ENCODE results near the gene SEPTIN5. TPM values are rescaled to one million over a fixed set of nuclear protein-coding genes. Genes with fewer than 3 reads are reported as not detected.

The SEPTIN5 gene
- total RNA-seq (2014; rRNA removed; shearing (Covaris generic)) (7.7 and 17.2 TPM in 2 replicates), polyA plus RNA-seq (2016; fragmentation: Nextera tagmentation; extraction: Ambion mirVana) (4.3 and 5.6 TPM in 2 replicates)
- long read RNA-seq, partial matches to known transcripts, result 1 of 2 reads
- long read RNA-seq, other reads (novel, unspliced or antisense), result 1 of 2 reads

DNA sequence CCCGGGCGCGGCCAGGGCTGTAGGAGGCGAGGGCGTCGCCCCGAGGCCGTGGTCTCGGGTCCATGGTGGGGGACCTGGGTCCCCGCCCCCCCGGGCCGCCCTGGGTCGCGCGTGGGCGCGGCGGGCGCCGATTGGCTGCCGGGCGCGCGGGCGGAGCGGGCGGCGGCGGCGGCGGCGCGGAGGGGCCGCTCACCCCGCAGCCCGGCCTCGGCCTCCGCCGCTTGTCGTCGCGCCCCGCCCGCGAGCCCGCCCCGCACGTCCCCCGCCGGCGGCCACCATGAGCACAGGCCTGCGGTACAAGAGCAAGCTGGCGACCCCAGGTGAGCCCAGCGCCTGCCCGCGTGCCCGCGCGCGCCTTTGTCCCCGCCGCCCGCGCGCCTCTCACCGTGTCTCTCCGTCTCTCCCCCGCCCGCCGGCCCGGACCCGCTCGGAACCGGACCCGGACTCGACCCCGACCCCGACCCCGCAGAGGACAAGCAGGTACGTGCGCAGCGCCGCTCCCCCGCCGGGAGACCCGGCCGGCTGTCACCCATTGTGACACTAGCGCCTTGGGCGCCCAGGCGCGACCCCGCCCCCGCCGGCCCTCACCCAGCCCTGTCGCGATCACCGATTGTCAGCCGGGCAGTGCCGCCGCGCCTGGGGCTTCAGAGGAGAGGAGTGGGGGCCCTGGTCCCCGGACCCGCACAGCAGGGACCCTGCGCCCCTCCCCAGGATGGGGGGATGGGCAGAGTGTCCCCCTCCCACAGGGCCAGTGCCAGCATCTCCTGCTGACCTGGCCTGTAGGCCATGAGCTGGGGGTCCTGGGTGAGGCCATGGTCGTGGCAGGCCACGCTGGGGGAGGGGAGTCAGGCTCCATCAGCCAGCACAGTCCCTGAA, at the start of gene SEPTIN5:
TSS of gene SEPTIN5 (plus strand) at position 192 of the 876 bp plus-strand sequence. CDS start at position 278, 86 bp downstream.
- Histone ChIP-seq H2AFZ (peak within 1 kb of the TSS; percentile 87; the same call in 1 of the 2 replicates), H3K4me3 (peak within 1 kb of the TSS; percentile 61), H3K4me1 (ENCODE audit: insufficient read depth) (peaks cover 4% of the 10 kb centered on the region; the same call in 1 of the 2 replicates), H3K9me2 (ENCODE audit: insufficient read depth) (no peaks in the 10 kb centered on the region), H3K27ac (ENCODE audit: low read depth) (no peak within 1 kb of the TSS), H4K20me1 (replicated peaks; ENCODE audit: insufficient read depth) (no peaks in the 10 kb centered on the region), H3F3A (replicated peaks; ENCODE audit: low read depth) (no peaks in the 10 kb centered on the region), H3K36me3 (ENCODE audit: insufficient read depth) (no peaks in the 10 kb centered on the region), H3K4me2 (peak within 1 kb of the TSS; percentile 83), H3K27me3 (ENCODE audit: insufficient read depth) (peaks cover 62% of the 10 kb centered on the region), H3K79me2 (replicated peaks; ENCODE audit: insufficient read depth) (no peaks in the 10 kb centered on the region)
- TF ChIP-seq EZH2 (IDR thresholded peaks at IDR 0.05; ENCODE audit: low read depth, unreplicated experiment) (no peak), EZH2phosphoT487 (IDR thresholded peaks at IDR 0.05; ENCODE audit: unreplicated experiment) (no peak), ZNF331 (CRISPR knock-in tag; IDR thresholded peaks at IDR 0.05; ENCODE audit: low read depth) (no peak), ZNF114 (CRISPR knock-in tag; IDR thresholded peaks at IDR 0.05) (no peak), POLR2AphosphoS5 (IDR thresholded peaks at IDR 0.05; ENCODE audit: low read depth) (no peak), ETS1 (IDR thresholded peaks at IDR 0.05) (no peak), ZNF462 (CRISPR knock-in tag; IDR thresholded peaks at IDR 0.05) (no peak), JUNB (IDR thresholded peaks at IDR 0.05; ENCODE audit: unreplicated experiment) (no peak), CREB1 (CRISPR knock-in tag; IDR thresholded peaks at IDR 0.05; ENCODE audit: low read depth) (no peak), NANOG (IDR thresholded peaks at IDR 0.05; ENCODE audit: borderline replicate concordance) (no peak), STAT1 (IDR thresholded peaks at IDR 0.05; ENCODE audit: unreplicated experiment) (no peak)
- TF ChIP-seq, protein P1, sequence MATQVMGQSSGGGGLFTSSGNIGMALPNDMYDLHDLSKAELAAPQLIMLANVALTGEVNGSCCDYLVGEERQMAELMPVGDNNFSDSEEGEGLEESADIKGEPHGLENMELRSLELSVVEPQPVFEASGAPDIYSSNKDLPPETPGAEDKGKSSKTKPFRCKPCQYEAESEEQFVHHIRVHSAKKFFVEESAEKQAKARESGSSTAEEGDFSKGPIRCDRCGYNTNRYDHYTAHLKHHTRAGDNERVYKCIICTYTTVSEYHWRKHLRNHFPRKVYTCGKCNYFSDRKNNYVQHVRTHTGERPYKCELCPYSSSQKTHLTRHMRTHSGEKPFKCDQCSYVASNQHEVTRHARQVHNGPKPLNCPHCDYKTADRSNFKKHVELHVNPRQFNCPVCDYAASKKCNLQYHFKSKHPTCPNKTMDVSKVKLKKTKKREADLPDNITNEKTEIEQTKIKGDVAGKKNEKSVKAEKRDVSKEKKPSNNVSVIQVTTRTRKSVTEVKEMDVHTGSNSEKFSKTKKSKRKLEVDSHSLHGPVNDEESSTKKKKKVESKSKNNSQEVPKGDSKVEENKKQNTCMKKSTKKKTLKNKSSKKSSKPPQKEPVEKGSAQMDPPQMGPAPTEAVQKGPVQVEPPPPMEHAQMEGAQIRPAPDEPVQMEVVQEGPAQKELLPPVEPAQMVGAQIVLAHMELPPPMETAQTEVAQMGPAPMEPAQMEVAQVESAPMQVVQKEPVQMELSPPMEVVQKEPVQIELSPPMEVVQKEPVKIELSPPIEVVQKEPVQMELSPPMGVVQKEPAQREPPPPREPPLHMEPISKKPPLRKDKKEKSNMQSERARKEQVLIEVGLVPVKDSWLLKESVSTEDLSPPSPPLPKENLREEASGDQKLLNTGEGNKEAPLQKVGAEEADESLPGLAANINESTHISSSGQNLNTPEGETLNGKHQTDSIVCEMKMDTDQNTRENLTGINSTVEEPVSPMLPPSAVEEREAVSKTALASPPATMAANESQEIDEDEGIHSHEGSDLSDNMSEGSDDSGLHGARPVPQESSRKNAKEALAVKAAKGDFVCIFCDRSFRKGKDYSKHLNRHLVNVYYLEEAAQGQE (IDR thresholded peaks at IDR 0.05; ENCODE audit: unreplicated experiment), result no peak
- TF ChIP-seq, protein P2, sequence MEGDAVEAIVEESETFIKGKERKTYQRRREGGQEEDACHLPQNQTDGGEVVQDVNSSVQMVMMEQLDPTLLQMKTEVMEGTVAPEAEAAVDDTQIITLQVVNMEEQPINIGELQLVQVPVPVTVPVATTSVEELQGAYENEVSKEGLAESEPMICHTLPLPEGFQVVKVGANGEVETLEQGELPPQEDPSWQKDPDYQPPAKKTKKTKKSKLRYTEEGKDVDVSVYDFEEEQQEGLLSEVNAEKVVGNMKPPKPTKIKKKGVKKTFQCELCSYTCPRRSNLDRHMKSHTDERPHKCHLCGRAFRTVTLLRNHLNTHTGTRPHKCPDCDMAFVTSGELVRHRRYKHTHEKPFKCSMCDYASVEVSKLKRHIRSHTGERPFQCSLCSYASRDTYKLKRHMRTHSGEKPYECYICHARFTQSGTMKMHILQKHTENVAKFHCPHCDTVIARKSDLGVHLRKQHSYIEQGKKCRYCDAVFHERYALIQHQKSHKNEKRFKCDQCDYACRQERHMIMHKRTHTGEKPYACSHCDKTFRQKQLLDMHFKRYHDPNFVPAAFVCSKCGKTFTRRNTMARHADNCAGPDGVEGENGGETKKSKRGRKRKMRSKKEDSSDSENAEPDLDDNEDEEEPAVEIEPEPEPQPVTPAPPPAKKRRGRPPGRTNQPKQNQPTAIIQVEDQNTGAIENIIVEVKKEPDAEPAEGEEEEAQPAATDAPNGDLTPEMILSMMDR (conservative IDR thresholded peaks at IDR 0.05; ENCODE audit: low read depth in 2 of 2), result no peak
- DNase-seq (ENCODE audit: low spot score) (no peak), ATAC-seq (0 out of 3 replicates have a peak, but pooled peaks have one; percentile 4)
- no peaks in the 10 kb centered on the region for H3K36me3 Mint-ChIP-seq (ENCODE audit: low read depth)
- H3K27me3 Mint-ChIP-seq (ENCODE audit: insufficient read depth, low read depth, poor library complexity), result peaks cover 45% of the 10 kb centered on the region
- H3K4me1 Mint-ChIP-seq, result peaks cover 8% of the 10 kb centered on the region
- H3K27ac Mint-ChIP-seq, result no peak within 1 kb of the TSS
- H3K9me3 Mint-ChIP-seq, result no peaks in the 10 kb centered on the region
- H3K4me3 Mint-ChIP-seq, result peak within 1 kb of the TSS; percentile 64
